Lung (tissue), 12 donors: Measurements from ENCODE around the gene MKRN2OS. TPM values are rescaled to one million over a fixed set of nuclear protein-coding genes. Genes with fewer than 3 reads are reported as not detected.

Experiments used
- ATAC-seq: fragments of 200-7000 bp; cut with Tn5 transposase; one replicate; pipeline ENCODE4 v1.9.1; 2020; ENCODE audit warnings: moderate number of reproducible peaks; ENCODE audit not compliant: insufficient read depth, low FRiP score
- DNase-seq, 3 donors: peaks; one replicate each; pipeline ENCODE4 v3.0.0-alpha.2; 2013 to 2017
- H3K27ac ChIP-seq, 2 donors: one replicate each; pipeline ENCODE4 v1.5.1; 2013; ENCODE audit warnings: mild to moderate bottlenecking in 2 of 2, moderate library complexity in 2 of 2, control low read depth in 1 of 2, inconsistent platforms in 1 of 2, low read depth in 1 of 2, low read length in 1 of 2
- H3K27me3 ChIP-seq, 3 donors: one replicate each; pipeline ENCODE4 v1.5.1; 2013; ENCODE audit warnings: low read length in 2 of 3; ENCODE audit not compliant: control insufficient read depth in 3 of 3, insufficient read depth in 3 of 3
- H3K36me3 ChIP-seq, 4 donors: one replicate each; pipeline ENCODE4 v1.5.1; 2013; ENCODE audit warnings: low read length in 4 of 4, mild to moderate bottlenecking in 1 of 4, moderate library complexity in 1 of 4; ENCODE audit not compliant: control insufficient read depth in 4 of 4, insufficient read depth in 4 of 4
- H3K4me1 ChIP-seq, 5 donors: one replicate each; pipeline ENCODE4 v1.5.1; 2013; ENCODE audit warnings: low read length in 5 of 5, mild to moderate bottlenecking in 2 of 5, moderate library complexity in 1 of 5; ENCODE audit not compliant: control insufficient read depth in 5 of 5, insufficient read depth in 5 of 5
- H3K4me3 ChIP-seq: one replicate; pipeline ENCODE4 v1.5.1; 2013; ENCODE audit warnings: mild to moderate bottlenecking, control low read depth, moderate library complexity
- H3K9ac ChIP-seq, 2 donors: one replicate each; pipeline ENCODE4 v1.5.1; 2013; ENCODE audit warnings: low read length in 2 of 2, control low read depth in 1 of 2; ENCODE audit not compliant: insufficient read depth in 1 of 2
- H3K9me3 ChIP-seq, 4 donors: one replicate each; pipeline ENCODE4 v1.5.1; 2013; ENCODE audit warnings: low read length in 3 of 4, mild to moderate bottlenecking in 1 of 4, moderate library complexity in 1 of 4; ENCODE audit not compliant: control insufficient read depth in 4 of 4, insufficient read depth in 3 of 4
- WGBS, 2 donors: extraction: QIAGEN DNeasy Blood & Tissue Kit; methylation state at CpG; one replicate each; pipeline ENCODE4 v1.1.7; 2013; 5-methylcytosine and 5-hydroxymethylcytosine counted together
- polyA plus RNA-seq, 2 donors: library from polyadenylated mRNA; stranded (reverse); fragments of 200-250 nt; gene quantifications; one replicate each; pipeline ENCODE4 v1.2.1, GENCODE V29; 2013
- total RNA-seq, 2 donors: library from RNA; depleted of rRNA in 1 of 2; stranded (reverse); fragments of >200 nt in 1 of 2; gene quantifications; one replicate each; pipeline ENCODE4 v1.2.1, GENCODE V29; 2014 to 2021
- TF ChIP-seq, protein P1 (sequence below): IDR thresholded peaks from 2 replicates; pipeline ENCODE4 v1.5.1; 2012; ENCODE audit warnings: mild to moderate bottlenecking; ENCODE audit errors: control extremely low read depth, extremely low read depth
- donor health status: control.
- donor health status: control.
- donor health status: Bipolar disorder and iron deficiency.
- donor health status: healthy.
- donor health status: DM: yes; HTN: yes; CAD: no.

Gene MKRN2OS
- total and polyA plus RNA-seq, 4 donors, result 0.62 to 1.3 (median 1.1) TPM; not detected in 1

DNA sequence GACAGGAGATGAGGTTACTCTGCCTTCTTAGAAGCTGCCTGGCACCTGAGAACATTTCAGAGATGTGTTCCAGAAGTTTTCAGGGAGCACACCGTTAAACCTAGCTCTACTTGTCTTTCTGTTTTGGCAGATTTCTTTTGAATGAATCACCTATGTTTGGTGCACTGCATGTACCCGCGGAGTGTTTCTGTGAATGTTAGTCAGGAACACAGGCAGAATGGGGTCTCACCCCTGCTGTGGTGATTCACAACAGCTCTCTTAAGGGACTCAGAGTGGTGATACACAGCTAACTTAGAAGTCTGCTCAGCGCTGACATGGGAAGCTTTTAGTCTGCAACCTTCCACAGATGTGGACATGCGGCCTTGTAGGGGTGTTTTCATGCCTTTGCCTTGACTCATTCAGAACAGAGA lies 37.0 kb downstream of the MKRN2OS start:
- Histone ChIP-seq H3K27me3 (no peaks in the 10 kb centered on the region), H3K4me3 (no peak overlapping the region), H3K9ac (no peak overlapping the region), H3K9me3 (no peaks in the 10 kb centered on the region), H3K4me1 (peaks cover 0 to 27% (median 0%) of the 10 kb centered on the region in 5 donors), H3K36me3 (peaks cover 0 to 16% (median 6%) of the 10 kb centered on the region in 4 donors), H3K27ac (peak overlapping the region in 1 of 2 donors; percentile 23)
- ATAC-seq (peak; percentile 65), DNase-seq (peak in 1 of 3 donors; percentile 30)
- 76 to 87% methylated on average over 5 of the region's 5 CpGs for WGBS, 2 donors
- TF ChIP-seq, protein P1, sequence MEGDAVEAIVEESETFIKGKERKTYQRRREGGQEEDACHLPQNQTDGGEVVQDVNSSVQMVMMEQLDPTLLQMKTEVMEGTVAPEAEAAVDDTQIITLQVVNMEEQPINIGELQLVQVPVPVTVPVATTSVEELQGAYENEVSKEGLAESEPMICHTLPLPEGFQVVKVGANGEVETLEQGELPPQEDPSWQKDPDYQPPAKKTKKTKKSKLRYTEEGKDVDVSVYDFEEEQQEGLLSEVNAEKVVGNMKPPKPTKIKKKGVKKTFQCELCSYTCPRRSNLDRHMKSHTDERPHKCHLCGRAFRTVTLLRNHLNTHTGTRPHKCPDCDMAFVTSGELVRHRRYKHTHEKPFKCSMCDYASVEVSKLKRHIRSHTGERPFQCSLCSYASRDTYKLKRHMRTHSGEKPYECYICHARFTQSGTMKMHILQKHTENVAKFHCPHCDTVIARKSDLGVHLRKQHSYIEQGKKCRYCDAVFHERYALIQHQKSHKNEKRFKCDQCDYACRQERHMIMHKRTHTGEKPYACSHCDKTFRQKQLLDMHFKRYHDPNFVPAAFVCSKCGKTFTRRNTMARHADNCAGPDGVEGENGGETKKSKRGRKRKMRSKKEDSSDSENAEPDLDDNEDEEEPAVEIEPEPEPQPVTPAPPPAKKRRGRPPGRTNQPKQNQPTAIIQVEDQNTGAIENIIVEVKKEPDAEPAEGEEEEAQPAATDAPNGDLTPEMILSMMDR, result no peak

DNA sequence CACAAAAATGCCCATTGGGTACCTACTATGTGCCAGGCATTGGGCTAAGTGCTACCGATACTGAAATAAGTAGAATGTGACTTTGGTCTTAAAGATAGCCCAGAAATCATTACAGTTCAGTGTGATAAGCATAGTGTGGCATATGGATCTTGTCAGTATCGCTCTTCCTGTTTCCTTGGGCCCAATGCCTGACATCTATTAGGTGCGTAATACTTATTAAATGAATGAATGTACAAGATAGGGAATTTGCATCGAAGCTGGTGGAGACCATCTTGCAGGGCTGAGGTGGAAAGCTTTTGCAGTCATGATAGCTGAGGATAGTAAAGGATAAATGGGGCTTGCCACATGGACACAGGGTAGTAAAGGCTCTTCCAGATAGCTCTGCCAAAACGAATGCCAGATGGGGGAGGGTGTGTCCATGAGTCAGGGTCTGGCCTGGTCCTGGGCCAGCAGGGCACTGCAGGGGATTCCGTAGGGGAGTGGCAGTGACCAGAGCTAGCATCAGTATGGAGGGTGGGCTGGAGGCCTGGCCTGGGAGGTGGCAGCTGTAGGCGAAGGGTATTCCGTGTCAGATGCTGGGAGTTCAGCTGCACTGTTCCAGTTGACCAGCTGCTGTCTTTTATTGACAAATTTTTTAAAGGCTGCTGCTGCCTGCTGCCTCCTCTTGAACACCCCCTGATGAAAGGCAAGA lies 37.6 kb downstream of the MKRN2OS start:
- H3K4me1 ChIP-seq, result peaks cover 0 to 27% (median 0%) of the 10 kb centered on the region in 5 donors
- DNase-seq (peak; percentile 74 to 90 (median 84)), ATAC-seq (no peak)
- H3K36me3 ChIP-seq, result peaks cover 0 to 18% (median 9%) of the 10 kb centered on the region in 4 donors
- H3K9ac ChIP-seq, result no peak overlapping the region
- H3K4me3 ChIP-seq, result no peak overlapping the region
- 85 to 86% methylated on average over 8 of the region's 8 CpGs for WGBS, 2 donors
- H3K27ac ChIP-seq, result peak overlapping the region in 1 of 2 donors; percentile 23
- no peaks in the 10 kb centered on the region for H3K9me3 ChIP-seq
- no peaks in the 10 kb centered on the region for H3K27me3 ChIP-seq
- TF ChIP-seq, protein P1, result no peak

DNA sequence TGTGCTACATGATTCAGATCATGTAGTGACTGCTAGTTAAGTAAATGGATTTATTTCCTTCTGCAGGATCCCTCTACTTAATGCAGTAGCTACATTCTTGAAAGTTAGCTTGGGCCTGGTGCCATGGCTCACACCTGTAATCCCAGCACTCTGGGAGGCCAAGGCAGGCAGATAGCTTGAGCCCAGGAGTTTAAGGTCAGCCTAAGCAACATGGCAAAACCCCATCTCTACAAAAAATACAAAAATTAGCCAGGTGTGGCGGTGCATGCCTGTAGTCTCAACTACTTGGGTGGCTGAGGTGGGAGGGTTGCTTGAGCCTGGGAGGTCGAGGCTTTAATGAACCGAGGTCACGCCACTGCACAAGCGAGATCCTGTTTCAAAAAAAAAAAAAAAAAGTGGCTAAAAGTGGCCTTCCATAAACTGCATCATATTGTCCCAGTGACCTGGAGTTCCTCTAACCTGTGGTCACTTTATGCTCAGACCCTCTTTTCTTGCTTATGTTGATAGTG lies 39.0 kb downstream of the MKRN2OS start:
- H3K36me3 ChIP-seq, result peaks cover 0 to 18% (median 9%) of the 10 kb centered on the region in 4 donors
- WGBS, 2 donors, result 97 to 98% methylated on average over 5 of the region's 5 CpGs
- no peaks in the 10 kb centered on the region for H3K9me3 ChIP-seq
- no peaks in the 10 kb centered on the region for H3K27me3 ChIP-seq
- peaks cover 0 to 27% (median 0%) of the 10 kb centered on the region in 5 donors for H3K4me1 ChIP-seq
- ATAC-seq (no peak), DNase-seq (no peak)
- no peak overlapping the region for H3K27ac ChIP-seq
- no peak overlapping the region for H3K9ac ChIP-seq
- no peak overlapping the region for H3K4me3 ChIP-seq
- TF ChIP-seq, protein P1, result no peak
